Measurements from ENCODE around the gene SFMBT2. TPM values are rescaled to one million over a fixed set of nuclear protein-coding genes. Genes with fewer than 3 reads are reported as not detected.

Gene SFMBT2
- total RNA-seq, 1 experiment from 2014 or later: 14.3 TPM

DNA sequence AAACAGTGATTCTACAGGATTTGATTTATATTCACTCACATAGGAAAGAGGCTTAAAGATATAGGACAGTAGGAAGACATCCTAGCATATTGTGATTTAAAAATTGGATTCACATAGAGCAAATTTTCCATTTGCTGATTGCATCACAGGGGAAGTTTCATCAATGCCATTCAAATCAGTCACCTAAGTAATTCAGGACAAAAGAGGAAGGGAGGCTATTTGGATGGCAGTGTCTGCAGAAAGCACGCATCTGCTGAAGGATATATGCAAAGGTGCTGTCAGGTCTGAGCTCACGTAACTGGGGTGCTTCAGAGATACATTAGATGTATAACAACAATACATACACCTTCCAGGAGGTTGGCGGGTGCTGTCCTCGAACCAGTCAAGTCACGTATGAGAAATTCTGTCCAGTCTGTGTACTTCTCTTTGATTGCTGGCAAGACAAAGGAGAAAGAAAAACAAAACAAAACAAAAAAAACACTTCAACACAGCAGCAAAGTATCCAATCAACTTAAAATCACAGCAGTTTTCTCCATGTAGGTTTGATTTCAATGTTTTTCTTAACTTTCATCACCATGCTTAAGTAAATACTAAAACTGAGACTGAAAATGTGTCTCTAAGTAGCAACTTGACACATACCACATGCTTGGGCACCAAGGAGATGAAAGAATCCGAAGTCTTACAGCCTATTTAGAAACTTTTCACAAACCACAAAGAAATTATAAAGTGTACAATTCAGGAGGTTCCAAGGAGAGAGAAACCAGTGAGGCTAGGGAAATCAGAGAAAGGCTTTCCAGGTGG is 125.1 kb downstream of the SFMBT2 start (continued):
- TF ChIP-seq, protein P1, sequence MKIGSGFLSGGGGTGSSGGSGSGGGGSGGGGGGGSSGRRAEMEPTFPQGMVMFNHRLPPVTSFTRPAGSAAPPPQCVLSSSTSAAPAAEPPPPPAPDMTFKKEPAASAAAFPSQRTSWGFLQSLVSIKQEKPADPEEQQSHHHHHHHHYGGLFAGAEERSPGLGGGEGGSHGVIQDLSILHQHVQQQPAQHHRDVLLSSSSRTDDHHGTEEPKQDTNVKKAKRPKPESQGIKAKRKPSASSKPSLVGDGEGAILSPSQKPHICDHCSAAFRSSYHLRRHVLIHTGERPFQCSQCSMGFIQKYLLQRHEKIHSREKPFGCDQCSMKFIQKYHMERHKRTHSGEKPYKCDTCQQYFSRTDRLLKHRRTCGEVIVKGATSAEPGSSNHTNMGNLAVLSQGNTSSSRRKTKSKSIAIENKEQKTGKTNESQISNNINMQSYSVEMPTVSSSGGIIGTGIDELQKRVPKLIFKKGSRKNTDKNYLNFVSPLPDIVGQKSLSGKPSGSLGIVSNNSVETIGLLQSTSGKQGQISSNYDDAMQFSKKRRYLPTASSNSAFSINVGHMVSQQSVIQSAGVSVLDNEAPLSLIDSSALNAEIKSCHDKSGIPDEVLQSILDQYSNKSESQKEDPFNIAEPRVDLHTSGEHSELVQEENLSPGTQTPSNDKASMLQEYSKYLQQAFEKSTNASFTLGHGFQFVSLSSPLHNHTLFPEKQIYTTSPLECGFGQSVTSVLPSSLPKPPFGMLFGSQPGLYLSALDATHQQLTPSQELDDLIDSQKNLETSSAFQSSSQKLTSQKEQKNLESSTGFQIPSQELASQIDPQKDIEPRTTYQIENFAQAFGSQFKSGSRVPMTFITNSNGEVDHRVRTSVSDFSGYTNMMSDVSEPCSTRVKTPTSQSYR (CRISPR knock-in tag; IDR thresholded peaks at IDR 0.05): no peak
- TF ChIP-seq RELA (CRISPR knock-in tag; IDR thresholded peaks at IDR 0.05; ENCODE audit: borderline replicate concordance) (no peak), NR2C2 (CRISPR knock-in tag; IDR thresholded peaks at IDR 0.05) (no peak), RORB (CRISPR knock-in tag; IDR thresholded peaks at IDR 0.05) (no peak), FOXJ3 (CRISPR knock-in tag; IDR thresholded peaks at IDR 0.05; ENCODE audit: borderline replicate concordance) (no peak)

DNA sequence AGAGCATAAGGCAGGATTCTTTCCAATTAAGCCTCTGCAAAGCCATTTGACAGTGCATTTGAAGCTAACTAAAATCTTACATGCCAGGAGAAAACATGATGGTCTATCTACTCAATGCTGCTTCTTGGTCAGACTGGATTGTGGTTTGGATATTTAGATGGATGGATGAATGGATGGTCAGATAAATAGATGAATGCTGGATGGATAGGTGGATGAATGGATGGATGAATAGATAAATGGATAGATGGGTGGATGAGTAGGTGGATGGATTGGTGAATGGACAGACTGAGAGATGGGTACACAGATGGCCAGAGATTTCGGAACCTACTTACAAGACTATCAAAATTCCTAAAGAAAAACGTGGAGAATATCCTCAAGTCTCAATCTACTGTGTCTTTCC is 127.6 kb downstream of the SFMBT2 start:
- no peaks in the 10 kb centered on the region for H3K27me3 Mint-ChIP-seq (ENCODE audit: low read depth)
- no peaks in the 10 kb centered on the region for H3K9me3 Mint-ChIP-seq
- CTCF ChIA-PET: no interaction called here
- POLR2A ChIA-PET: no interaction called here
- ATAC-seq (no peak), DNase-seq (ENCODE audit: low spot score) (no peak)
- no peak overlapping the region for H3K4me3 Mint-ChIP-seq
- H3K27ac Mint-ChIP-seq: no peak overlapping the region
- no peaks in the 10 kb centered on the region for H3K36me3 Mint-ChIP-seq
- no peak for TF ChIP-seq OVOL2 (CRISPR knock-in tag; IDR thresholded peaks at IDR 0.05; ENCODE audit: borderline replicate concordance)
- TF ChIP-seq, protein P2, sequence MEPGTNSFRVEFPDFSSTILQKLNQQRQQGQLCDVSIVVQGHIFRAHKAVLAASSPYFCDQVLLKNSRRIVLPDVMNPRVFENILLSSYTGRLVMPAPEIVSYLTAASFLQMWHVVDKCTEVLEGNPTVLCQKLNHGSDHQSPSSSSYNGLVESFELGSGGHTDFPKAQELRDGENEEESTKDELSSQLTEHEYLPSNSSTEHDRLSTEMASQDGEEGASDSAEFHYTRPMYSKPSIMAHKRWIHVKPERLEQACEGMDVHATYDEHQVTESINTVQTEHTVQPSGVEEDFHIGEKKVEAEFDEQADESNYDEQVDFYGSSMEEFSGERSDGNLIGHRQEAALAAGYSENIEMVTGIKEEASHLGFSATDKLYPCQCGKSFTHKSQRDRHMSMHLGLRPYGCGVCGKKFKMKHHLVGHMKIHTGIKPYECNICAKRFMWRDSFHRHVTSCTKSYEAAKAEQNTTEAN (CRISPR knock-in tag; IDR thresholded peaks at IDR 0.05): no peak
- TF ChIP-seq, protein P3, sequence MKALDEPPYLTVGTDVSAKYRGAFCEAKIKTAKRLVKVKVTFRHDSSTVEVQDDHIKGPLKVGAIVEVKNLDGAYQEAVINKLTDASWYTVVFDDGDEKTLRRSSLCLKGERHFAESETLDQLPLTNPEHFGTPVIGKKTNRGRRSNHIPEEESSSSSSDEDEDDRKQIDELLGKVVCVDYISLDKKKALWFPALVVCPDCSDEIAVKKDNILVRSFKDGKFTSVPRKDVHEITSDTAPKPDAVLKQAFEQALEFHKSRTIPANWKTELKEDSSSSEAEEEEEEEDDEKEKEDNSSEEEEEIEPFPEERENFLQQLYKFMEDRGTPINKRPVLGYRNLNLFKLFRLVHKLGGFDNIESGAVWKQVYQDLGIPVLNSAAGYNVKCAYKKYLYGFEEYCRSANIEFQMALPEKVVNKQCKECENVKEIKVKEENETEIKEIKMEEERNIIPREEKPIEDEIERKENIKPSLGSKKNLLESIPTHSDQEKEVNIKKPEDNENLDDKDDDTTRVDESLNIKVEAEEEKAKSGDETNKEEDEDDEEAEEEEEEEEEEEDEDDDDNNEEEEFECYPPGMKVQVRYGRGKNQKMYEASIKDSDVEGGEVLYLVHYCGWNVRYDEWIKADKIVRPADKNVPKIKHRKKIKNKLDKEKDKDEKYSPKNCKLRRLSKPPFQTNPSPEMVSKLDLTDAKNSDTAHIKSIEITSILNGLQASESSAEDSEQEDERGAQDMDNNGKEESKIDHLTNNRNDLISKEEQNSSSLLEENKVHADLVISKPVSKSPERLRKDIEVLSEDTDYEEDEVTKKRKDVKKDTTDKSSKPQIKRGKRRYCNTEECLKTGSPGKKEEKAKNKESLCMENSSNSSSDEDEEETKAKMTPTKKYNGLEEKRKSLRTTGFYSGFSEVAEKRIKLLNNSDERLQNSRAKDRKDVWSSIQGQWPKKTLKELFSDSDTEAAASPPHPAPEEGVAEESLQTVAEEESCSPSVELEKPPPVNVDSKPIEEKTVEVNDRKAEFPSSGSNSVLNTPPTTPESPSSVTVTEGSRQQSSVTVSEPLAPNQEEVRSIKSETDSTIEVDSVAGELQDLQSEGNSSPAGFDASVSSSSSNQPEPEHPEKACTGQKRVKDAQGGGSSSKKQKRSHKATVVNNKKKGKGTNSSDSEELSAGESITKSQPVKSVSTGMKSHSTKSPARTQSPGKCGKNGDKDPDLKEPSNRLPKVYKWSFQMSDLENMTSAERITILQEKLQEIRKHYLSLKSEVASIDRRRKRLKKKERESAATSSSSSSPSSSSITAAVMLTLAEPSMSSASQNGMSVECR (CRISPR knock-in tag; IDR thresholded peaks at IDR 0.05; ENCODE audit: borderline replicate concordance): no peak
- TF ChIP-seq ZNF416 (CRISPR knock-in tag; IDR thresholded peaks at IDR 0.05): no peak
- TF ChIP-seq, protein P4, sequence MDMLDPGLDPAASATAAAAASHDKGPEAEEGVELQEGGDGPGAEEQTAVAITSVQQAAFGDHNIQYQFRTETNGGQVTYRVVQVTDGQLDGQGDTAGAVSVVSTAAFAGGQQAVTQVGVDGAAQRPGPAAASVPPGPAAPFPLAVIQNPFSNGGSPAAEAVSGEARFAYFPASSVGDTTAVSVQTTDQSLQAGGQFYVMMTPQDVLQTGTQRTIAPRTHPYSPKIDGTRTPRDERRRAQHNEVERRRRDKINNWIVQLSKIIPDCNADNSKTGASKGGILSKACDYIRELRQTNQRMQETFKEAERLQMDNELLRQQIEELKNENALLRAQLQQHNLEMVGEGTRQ (CRISPR knock-in tag; IDR thresholded peaks at IDR 0.05): no peak
- TF ChIP-seq GTF2I (CRISPR knock-in tag; conservative IDR thresholded peaks at IDR 0.05): no peak
- no peak for TF ChIP-seq NFATC4 (CRISPR knock-in tag; IDR thresholded peaks at IDR 0.05)
- no peak for TF ChIP-seq ZNF263 (CRISPR knock-in tag; IDR thresholded peaks at IDR 0.05; ENCODE audit: low read depth)
- TF ChIP-seq, protein P5, sequence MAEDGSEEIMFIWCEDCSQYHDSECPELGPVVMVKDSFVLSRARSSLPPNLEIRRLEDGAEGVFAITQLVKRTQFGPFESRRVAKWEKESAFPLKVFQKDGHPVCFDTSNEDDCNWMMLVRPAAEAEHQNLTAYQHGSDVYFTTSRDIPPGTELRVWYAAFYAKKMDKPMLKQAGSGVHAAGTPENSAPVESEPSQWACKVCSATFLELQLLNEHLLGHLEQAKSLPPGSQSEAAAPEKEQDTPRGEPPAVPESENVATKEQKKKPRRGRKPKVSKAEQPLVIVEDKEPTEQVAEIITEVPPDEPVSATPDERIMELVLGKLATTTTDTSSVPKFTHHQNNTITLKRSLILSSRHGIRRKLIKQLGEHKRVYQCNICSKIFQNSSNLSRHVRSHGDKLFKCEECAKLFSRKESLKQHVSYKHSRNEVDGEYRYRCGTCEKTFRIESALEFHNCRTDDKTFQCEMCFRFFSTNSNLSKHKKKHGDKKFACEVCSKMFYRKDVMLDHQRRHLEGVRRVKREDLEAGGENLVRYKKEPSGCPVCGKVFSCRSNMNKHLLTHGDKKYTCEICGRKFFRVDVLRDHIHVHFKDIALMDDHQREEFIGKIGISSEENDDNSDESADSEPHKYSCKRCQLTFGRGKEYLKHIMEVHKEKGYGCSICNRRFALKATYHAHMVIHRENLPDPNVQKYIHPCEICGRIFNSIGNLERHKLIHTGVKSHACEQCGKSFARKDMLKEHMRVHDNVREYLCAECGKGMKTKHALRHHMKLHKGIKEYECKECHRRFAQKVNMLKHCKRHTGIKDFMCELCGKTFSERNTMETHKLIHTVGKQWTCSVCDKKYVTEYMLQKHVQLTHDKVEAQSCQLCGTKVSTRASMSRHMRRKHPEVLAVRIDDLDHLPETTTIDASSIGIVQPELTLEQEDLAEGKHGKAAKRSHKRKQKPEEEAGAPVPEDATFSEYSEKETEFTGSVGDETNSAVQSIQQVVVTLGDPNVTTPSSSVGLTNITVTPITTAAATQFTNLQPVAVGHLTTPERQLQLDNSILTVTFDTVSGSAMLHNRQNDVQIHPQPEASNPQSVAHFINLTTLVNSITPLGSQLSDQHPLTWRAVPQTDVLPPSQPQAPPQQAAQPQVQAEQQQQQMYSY (CRISPR knock-in tag; IDR thresholded peaks at IDR 0.05): no peak
- TF ChIP-seq, protein P6, sequence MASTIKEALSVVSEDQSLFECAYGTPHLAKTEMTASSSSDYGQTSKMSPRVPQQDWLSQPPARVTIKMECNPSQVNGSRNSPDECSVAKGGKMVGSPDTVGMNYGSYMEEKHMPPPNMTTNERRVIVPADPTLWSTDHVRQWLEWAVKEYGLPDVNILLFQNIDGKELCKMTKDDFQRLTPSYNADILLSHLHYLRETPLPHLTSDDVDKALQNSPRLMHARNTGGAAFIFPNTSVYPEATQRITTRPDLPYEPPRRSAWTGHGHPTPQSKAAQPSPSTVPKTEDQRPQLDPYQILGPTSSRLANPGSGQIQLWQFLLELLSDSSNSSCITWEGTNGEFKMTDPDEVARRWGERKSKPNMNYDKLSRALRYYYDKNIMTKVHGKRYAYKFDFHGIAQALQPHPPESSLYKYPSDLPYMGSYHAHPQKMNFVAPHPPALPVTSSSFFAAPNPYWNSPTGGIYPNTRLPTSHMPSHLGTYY (CRISPR knock-in tag; IDR thresholded peaks at IDR 0.05): no peak
- TF ChIP-seq, protein P7, sequence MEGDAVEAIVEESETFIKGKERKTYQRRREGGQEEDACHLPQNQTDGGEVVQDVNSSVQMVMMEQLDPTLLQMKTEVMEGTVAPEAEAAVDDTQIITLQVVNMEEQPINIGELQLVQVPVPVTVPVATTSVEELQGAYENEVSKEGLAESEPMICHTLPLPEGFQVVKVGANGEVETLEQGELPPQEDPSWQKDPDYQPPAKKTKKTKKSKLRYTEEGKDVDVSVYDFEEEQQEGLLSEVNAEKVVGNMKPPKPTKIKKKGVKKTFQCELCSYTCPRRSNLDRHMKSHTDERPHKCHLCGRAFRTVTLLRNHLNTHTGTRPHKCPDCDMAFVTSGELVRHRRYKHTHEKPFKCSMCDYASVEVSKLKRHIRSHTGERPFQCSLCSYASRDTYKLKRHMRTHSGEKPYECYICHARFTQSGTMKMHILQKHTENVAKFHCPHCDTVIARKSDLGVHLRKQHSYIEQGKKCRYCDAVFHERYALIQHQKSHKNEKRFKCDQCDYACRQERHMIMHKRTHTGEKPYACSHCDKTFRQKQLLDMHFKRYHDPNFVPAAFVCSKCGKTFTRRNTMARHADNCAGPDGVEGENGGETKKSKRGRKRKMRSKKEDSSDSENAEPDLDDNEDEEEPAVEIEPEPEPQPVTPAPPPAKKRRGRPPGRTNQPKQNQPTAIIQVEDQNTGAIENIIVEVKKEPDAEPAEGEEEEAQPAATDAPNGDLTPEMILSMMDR (IDR thresholded peaks at IDR 0.05): no peak
- TF ChIP-seq FOXP1 (CRISPR knock-in tag; IDR thresholded peaks at IDR 0.05; ENCODE audit: borderline replicate concordance): no peak
- TF ChIP-seq ESRRA (CRISPR knock-in tag; IDR thresholded peaks at IDR 0.05; ENCODE audit: borderline replicate concordance): no peak
- TF ChIP-seq IRF2 (CRISPR knock-in tag; IDR thresholded peaks at IDR 0.05; ENCODE audit: borderline replicate concordance, low read depth): no peak
- H3K4me1 Mint-ChIP-seq: peaks cover 15% of the 10 kb centered on the region
